ENCODE data around the gene QKI. TPM values are rescaled to one million over a fixed set of nuclear protein-coding genes. Genes with fewer than 3 reads are reported as not detected.

QKI gene
- total and polyA plus RNA-seq, 2 donors (not counting 3 experiments of a cell fraction or from before 2014, with no cell fraction given) = 178 to 232 TPM

DNA sequence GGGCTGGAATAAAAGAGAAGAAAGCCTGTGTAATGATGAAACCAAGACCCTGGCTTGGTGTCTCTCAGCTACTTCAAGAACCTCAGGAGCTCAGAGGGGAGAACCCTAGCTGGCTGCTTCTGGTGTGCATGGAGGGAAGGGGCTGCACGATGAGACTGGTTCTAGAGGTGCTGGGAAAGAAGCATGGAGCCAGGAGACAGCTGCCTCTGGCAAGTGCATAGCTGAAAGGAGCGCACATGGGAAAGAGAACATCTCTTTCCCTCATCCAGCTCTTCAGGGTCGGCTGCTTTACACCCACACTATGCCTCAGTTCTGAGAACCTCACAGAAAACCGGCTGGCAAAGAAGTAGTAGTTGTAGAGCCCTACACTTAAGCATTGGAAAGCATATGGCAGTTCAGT lies 139.5 kb downstream of the QKI start:
- Histone ChIP-seq H3K27ac (ENCODE audit: insufficient read depth, low read depth, low read length) (no peak overlapping the region), H3K4me3 (replicated peaks in 1 of 3; ENCODE audit: insufficient read depth in 1 of 3, low read depth in 1 of 3, low read length in 3 of 3) (no peak overlapping the region), H3K4me1 (ENCODE audit: control insufficient read depth, extremely low read depth, insufficient read depth, low read length) (no peaks in the 10 kb centered on the region), H3K27me3 (ENCODE audit: control insufficient read depth in 2 of 2, insufficient read depth in 2 of 2, low read length in 2 of 2) (no peaks in the 10 kb centered on the region), H3K79me2 (ENCODE audit: control insufficient read depth, insufficient read depth, low read length) (peaks cover 75% of the 10 kb centered on the region), H3K9ac (replicated peaks; ENCODE audit: extremely low read depth, insufficient read depth, low read length) (no peak overlapping the region), H3K9me3 (replicated peaks; ENCODE audit: control insufficient read depth, insufficient read depth, low read length) (no peaks in the 10 kb centered on the region), H3K36me3 (ENCODE audit: control insufficient read depth in 2 of 2, extremely low read depth in 1 of 2, insufficient read depth in 2 of 2, low read length in 2 of 2) (peaks cover 0 to 7% of the 10 kb centered on the region in 2 experiments), H3K9me1 (replicated peaks; ENCODE audit: control insufficient read depth, extremely low read depth, insufficient read depth, low read length) (no peaks in the 10 kb centered on the region), H3K4me2 (ENCODE audit: insufficient read depth, low read length) (no peak overlapping the region), H2AFZ (ENCODE audit: low read depth, low read length) (no peak overlapping the region), H4K20me1 (replicated peaks; ENCODE audit: control insufficient read depth, extremely low read depth, insufficient read depth, low read length) (peaks cover 4% of the 10 kb centered on the region)
- FAIRE-seq (no peak), DNase-seq (ENCODE audit: low read depth, low spot score) (no peak)
- ChIA-PET POLR2A (no interaction called here), CTCF (interaction anchor here (0.7 to 2.3 kb wide), 31 partner anchors 9 to 866 kb away, joined by 3 to 21 read pairs (median 4); no protein-coding TSS in a partner anchor)
- intact Hi-C loops (cut with micrococcal nuclease) (loop anchor here (1.0 kb wide), 3 partner anchors 126 to 373 kb away; no protein-coding TSS in a partner anchor), dilution Hi-C loops (cut with MboI; ENCODE audit: extremely low pct_ligation_motif_present, low sequenced_read_pairs) (no loop called here)
- TF ChIP-seq, protein P1, sequence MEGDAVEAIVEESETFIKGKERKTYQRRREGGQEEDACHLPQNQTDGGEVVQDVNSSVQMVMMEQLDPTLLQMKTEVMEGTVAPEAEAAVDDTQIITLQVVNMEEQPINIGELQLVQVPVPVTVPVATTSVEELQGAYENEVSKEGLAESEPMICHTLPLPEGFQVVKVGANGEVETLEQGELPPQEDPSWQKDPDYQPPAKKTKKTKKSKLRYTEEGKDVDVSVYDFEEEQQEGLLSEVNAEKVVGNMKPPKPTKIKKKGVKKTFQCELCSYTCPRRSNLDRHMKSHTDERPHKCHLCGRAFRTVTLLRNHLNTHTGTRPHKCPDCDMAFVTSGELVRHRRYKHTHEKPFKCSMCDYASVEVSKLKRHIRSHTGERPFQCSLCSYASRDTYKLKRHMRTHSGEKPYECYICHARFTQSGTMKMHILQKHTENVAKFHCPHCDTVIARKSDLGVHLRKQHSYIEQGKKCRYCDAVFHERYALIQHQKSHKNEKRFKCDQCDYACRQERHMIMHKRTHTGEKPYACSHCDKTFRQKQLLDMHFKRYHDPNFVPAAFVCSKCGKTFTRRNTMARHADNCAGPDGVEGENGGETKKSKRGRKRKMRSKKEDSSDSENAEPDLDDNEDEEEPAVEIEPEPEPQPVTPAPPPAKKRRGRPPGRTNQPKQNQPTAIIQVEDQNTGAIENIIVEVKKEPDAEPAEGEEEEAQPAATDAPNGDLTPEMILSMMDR (IDR thresholded peaks at IDR 0.05; ENCODE audit: extremely low read depth in 1 of 2, insufficient read depth in 1 of 2, low read depth in 1 of 2, low read length in 2 of 2) = no peak
- TF ChIP-seq MAX (IDR thresholded peaks at IDR 0.05; ENCODE audit: insufficient read depth, insufficient read length) (no peak), EZH2 (IDR thresholded peaks at IDR 0.05; ENCODE audit: borderline replicate concordance, low read depth, low read length, severe bottlenecking) (no peak), MYC (IDR thresholded peaks at IDR 0.05; ENCODE audit: low read depth, low read length) (no peak), JUN (IDR thresholded peaks at IDR 0.05; ENCODE audit: borderline replicate concordance, insufficient read depth, insufficient read length, low read depth) (no peak), POLR2A (IDR thresholded peaks at IDR 0.05; ENCODE audit: low read depth, low read length) (no peak)
- no TSS peak for BruUV-seq (replicated peaks)

All from endothelial cell of umbilical vein (primary cell).